ENCODE results near the gene TM4SF20.
"Not testable (repeated sequence)": the region's sequence is repeated elsewhere in the genome, so short reads cannot be mapped to it uniquely, and the experiment has no call there.

The TM4SF20 gene

GRCh38 chr2:227398684-227399670 is 19.9 kb upstream of the TM4SF20 start:
- no peak for DNase-seq (ENCODE audit: low read depth in 2 of 2)

- DNase-seq (ENCODE audit: low read depth in 2 of 2), result no peak
Measured at GRCh38 chr2:227397562-227397961, 18.5 kb upstream of the TM4SF20 start.

GRCh38 chr2:227395556-227395955 is 16.4 kb upstream of the TM4SF20 start:
- DNase-seq (ENCODE audit: low read depth in 2 of 2), result no peak

- no peak for DNase-seq (ENCODE audit: low read depth in 2 of 2)
Measured at GRCh38 chr2:227394401-227394800, 15.3 kb upstream of the TM4SF20 start.

- no peak for DNase-seq (ENCODE audit: low read depth in 2 of 2)
Measured at GRCh38 chr2:227390468-227391256, 11.6 kb upstream of the TM4SF20 start.

- DNase-seq (ENCODE audit: low read depth in 2 of 2), result no peak
Measured at GRCh38 chr2:227389661-227390060, 10.6 kb upstream of the TM4SF20 start.

GRCh38 chr2:227389231-227389630 is 10.1 kb upstream of the TM4SF20 start:
- no peak for DNase-seq (ENCODE audit: low read depth in 2 of 2)

- DNase-seq (ENCODE audit: low read depth in 2 of 2), result no peak
Measured at GRCh38 chr2:227388537-227389011, 9.5 kb upstream of the TM4SF20 start.

GRCh38 chr2:227387583-227387982 is 8.5 kb upstream of the TM4SF20 start, which contains the start of gene SCYGR1:
TSS of gene SCYGR1 (minus strand) at chr2:227387949. CDS start at chr2:227387949, 0 bp downstream.
- not testable (repeated sequence) for DNase-seq (ENCODE audit: low read depth in 2 of 2)

- no peak for DNase-seq (ENCODE audit: low read depth in 2 of 2)
Measured at GRCh38 chr2:227386630-227387029, 7.5 kb upstream of the TM4SF20 start.

GRCh38 chr2:227383686-227384085 is 4.6 kb upstream of the TM4SF20 start:
- DNase-seq (ENCODE audit: low read depth in 2 of 2), result no peak

- not testable (repeated sequence) for DNase-seq (ENCODE audit: low read depth in 2 of 2)
Measured at GRCh38 chr2:227382241-227382835, 3.2 kb upstream of the TM4SF20 start.

- DNase-seq (ENCODE audit: low read depth in 2 of 2), result no peak
Measured at GRCh38 chr2:227378371-227378782, 729 bp downstream of the TM4SF20 start.

- DNase-seq (ENCODE audit: low read depth in 2 of 2), result no peak
Measured at GRCh38 chr2:227377467-227378351, 1.4 kb downstream of the TM4SF20 start.

GRCh38 chr2:227376656-227377396 is 2.3 kb downstream of the TM4SF20 start:
- DNase-seq (ENCODE audit: low read depth in 2 of 2), result no peak

GRCh38 chr2:227374158-227374557 is 4.9 kb downstream of the TM4SF20 start:
- DNase-seq (ENCODE audit: low read depth in 2 of 2), result peak; percentile 14 to 30

GRCh38 chr2:227373389-227373788 is 5.7 kb downstream of the TM4SF20 start:
- DNase-seq (ENCODE audit: low read depth in 2 of 2), result no peak

GRCh38 chr2:227370791-227371312 is 8.3 kb downstream of the TM4SF20 start:
- no peak for DNase-seq (ENCODE audit: low read depth in 2 of 2)

GRCh38 chr2:227370092-227370491 is 9.0 kb downstream of the TM4SF20 start:
- DNase-seq (ENCODE audit: low read depth in 2 of 2), result no peak

- DNase-seq (ENCODE audit: low read depth in 2 of 2), result no peak
Measured at GRCh38 chr2:227368574-227368973, 10.5 kb downstream of the TM4SF20 start.

Data from stimulated activated CD4-positive, alpha-beta T cell treated with anti-CD3 and anti-CD28 coated beads, Interleukin-12 subunit alpha, Interleukin-12 subunit beta, amount 100 ng/mL, for 24 hours (primary cell).